A549 treated with AZD9567 at 1 μM for 4 hours (cell line): ENCODE measurements around the gene KNG1. TPM values are rescaled to one million over a fixed set of nuclear protein-coding genes. Genes with fewer than 3 reads are reported as not detected.

Experiments used
- total RNA-seq: library from RNA; stranded (reverse); fragments of 200-300 nt; extraction: Qiagen RNA extraction; gene quantifications from 5 replicates; pipeline ENCODE4 v1.2.3, GENCODE V29; 2022; ENCODE audit not compliant: insufficient read depth

The KNG1 gene
- total RNA-seq = not detected in 5 replicates

GRCh38 chr3:186717039-186717457 is at the start of gene KNG1:
TSS of gene KNG1 (plus strand) at chr3:186717359. CDS start at chr3:186717543, 184 bp downstream.

GRCh38 chr3:186783058-186783730 is 66.0 kb downstream of the KNG1 start, which contains the start of gene EIF4A2:
TSS of gene EIF4A2 (plus strand) at chr3:186783577. CDS start at chr3:186783611, 34 bp downstream.

Other genes with a start within 250 kb of the KNG1 start
- gene CRYGS, start 173.0 kb upstream of the KNG1 start, total RNA-seq = 0.91 to 1.2 TPM (median 1.0 TPM) in 4 of 5 replicates, not detected in the other
- 6.5 to 10.0 TPM (median 7.1 TPM) in 5 replicates for gene TBCCD1, start 150.0 kb upstream of the KNG1 start, total RNA-seq
- gene DNAJB11, start 146.6 kb upstream of the KNG1 start, total RNA-seq = 47.8 to 52.6 TPM (median 51.5 TPM) in 5 replicates
- 0.05 to 1.3 TPM (median 0.10 TPM) in 4 of 5 replicates, not detected in the other for gene AHSG, start 104.3 kb upstream of the KNG1 start, total RNA-seq
- 0.09 to 0.13 TPM (median 0.10 TPM) in 3 of 5 replicates, not detected in the others for gene FETUB, start 77.0 kb upstream of the KNG1 start, total RNA-seq
- gene HRG, start 51.3 kb upstream of the KNG1 start, total RNA-seq = not detected in 5 replicates
- 145 to 165 TPM (median 156 TPM) in 5 replicates for gene EIF4A2, start 66.2 kb downstream of the KNG1 start, total RNA-seq
- gene RFC4, start 89.1 kb downstream of the KNG1 start, total RNA-seq = 42.2 to 45.6 TPM (median 43.3 TPM) in 5 replicates
- not detected in 5 replicates for gene ADIPOQ, start 125.4 kb downstream of the KNG1 start, total RNA-seq
- gene ST6GAL1, start 213.2 kb downstream of the KNG1 start, total RNA-seq = 2.7 to 4.2 TPM (median 3.5 TPM) in 5 replicates